BE2C (cell line): Measurements from ENCODE around the gene HIVEP3.
"Not testable (repeated sequence)": the region's sequence is repeated elsewhere in the genome, so short reads cannot be mapped to it uniquely, and the experiment has no call there.

ENCODE experiments used
- DNase-seq: peaks from one replicate; pipeline ENCODE4 v3.0.0-alpha.2; 2020
- H3K27me3 ChIP-seq: fragments of 250-450 bp; sonication (Bioruptor Pico); 2 replicates; pipeline ENCODE4 v1.5.1; 2020; ENCODE audit warnings: mild to moderate bottlenecking
- H3K36me3 ChIP-seq: fragments of 250-450 bp; sonication (Bioruptor Pico); 2 replicates; pipeline ENCODE4 v1.5.1; 2020; ENCODE audit warnings: mild to moderate bottlenecking
- H3K4me1 ChIP-seq: fragments of 250-450 bp; sonication (Bioruptor Pico); 2 replicates; pipeline ENCODE4 v1.5.1; 2020
- H3K4me3 ChIP-seq: 2 replicates; pipeline ENCODE4 v1.5.1; 2011; ENCODE audit warnings: low read depth, low read length
- H3K9me3 ChIP-seq: fragments of 250-450 bp; sonication (Bioruptor Pico); 2 replicates; pipeline ENCODE4 v1.5.1; 2020
- CTCF ChIP-seq: IDR thresholded peaks from 2 replicates; pipeline ENCODE4 v1.5.1; 2012; ENCODE audit warnings: mild to moderate bottlenecking, low read depth, low read length

The HIVEP3 gene

GRCh38 chr1:41700581-41700980, 218.1 kb downstream of the HIVEP3 start:
- H3K9me3 ChIP-seq, result no peaks in the 10 kb centered on the region
- H3K4me1 ChIP-seq, result no peaks in the 10 kb centered on the region
- DNase-seq, result no peak
- H3K4me3 ChIP-seq, result no peak overlapping the region
- H3K27me3 ChIP-seq, result no peaks in the 10 kb centered on the region
- TF ChIP-seq CTCF, result no peak
- no peaks in the 10 kb centered on the region for H3K36me3 ChIP-seq

- Histone ChIP-seq H3K4me3 (no peak overlapping the region), H3K27me3 (no peaks in the 10 kb centered on the region), H3K9me3 (no peaks in the 10 kb centered on the region), H3K4me1 (no peaks in the 10 kb centered on the region), H3K36me3 (no peaks in the 10 kb centered on the region)
- no peak for DNase-seq
- TF ChIP-seq CTCF, result no peak
These were observed 218.9 kb downstream of the HIVEP3 start for GRCh38 chr1:41699861-41700248.

- no peak overlapping the region for H3K4me3 ChIP-seq
- H3K9me3 ChIP-seq, result no peaks in the 10 kb centered on the region
- H3K4me1 ChIP-seq, result no peaks in the 10 kb centered on the region
- DNase-seq, result no peak
- H3K27me3 ChIP-seq, result no peaks in the 10 kb centered on the region
- H3K36me3 ChIP-seq, result no peaks in the 10 kb centered on the region
- TF ChIP-seq CTCF, result no peak
These were observed 219.5 kb downstream of the HIVEP3 start for GRCh38 chr1:41698916-41699860.

GRCh38 chr1:41696381-41696780, 222.3 kb downstream of the HIVEP3 start:
- H3K36me3 ChIP-seq, result no peaks in the 10 kb centered on the region
- no peaks in the 10 kb centered on the region for H3K4me1 ChIP-seq
- no peaks in the 10 kb centered on the region for H3K9me3 ChIP-seq
- H3K4me3 ChIP-seq, result no peak overlapping the region
- no peak for TF ChIP-seq CTCF
- DNase-seq, result no peak
- no peaks in the 10 kb centered on the region for H3K27me3 ChIP-seq

GRCh38 chr1:41695118-41695745, 223.5 kb downstream of the HIVEP3 start:
- TF ChIP-seq CTCF, result no peak

GRCh38 chr1:41691966-41692365, 226.8 kb downstream of the HIVEP3 start:
- not testable (repeated sequence) for H3K36me3 ChIP-seq, H3K27me3 ChIP-seq, H3K4me3 ChIP-seq, H3K9me3 ChIP-seq, H3K4me1 ChIP-seq, DNase-seq

More at GRCh38 chr1:41695118-41695745, 223.5 kb downstream of the HIVEP3 start:
- Histone ChIP-seq H3K36me3 (no peaks in the 10 kb centered on the region), H3K4me1 (no peaks in the 10 kb centered on the region), H3K27me3 (no peaks in the 10 kb centered on the region), H3K4me3 (no peak overlapping the region), H3K9me3 (no peaks in the 10 kb centered on the region)
- peak; percentile 67 for DNase-seq
